ENCODE measurements around the gene ABCA13.

The ABCA13 gene

DNA sequence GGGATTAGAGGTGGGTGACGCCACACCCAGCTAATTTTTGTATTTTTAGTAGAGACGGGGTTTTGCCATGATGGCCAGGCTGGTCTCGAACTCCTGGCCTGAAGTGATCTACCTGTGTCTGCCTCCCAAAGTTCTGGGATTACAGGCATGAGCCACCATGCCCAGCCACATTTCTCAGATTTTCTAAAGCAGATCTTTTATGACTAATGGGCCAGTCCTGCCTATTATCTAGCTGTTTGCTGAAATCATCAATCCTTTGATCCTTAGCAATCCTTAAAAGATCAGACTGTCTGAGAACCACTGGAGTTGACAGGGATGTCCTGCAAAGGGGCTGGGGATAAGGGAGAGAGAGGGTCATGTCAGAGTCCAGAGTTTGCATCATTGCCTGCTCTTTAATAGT, 21.2 kb upstream of the ABCA13 start:
- Mint-ChIP-seq H3K4me1 (peaks cover 24% of the 10 kb centered on the region), H3K27me3 (ENCODE audit: low read depth, poor library complexity) (no peaks in the 10 kb centered on the region), H3K4me3 (no peak overlapping the region), H3K9me3 (peaks cover 21% of the 10 kb centered on the region), H3K27ac (no peak overlapping the region), H3K36me3 (ENCODE audit: low read depth) (peaks cover 8% of the 10 kb centered on the region)
- DNase-seq, result no peak
- TF ChIP-seq, protein P1, sequence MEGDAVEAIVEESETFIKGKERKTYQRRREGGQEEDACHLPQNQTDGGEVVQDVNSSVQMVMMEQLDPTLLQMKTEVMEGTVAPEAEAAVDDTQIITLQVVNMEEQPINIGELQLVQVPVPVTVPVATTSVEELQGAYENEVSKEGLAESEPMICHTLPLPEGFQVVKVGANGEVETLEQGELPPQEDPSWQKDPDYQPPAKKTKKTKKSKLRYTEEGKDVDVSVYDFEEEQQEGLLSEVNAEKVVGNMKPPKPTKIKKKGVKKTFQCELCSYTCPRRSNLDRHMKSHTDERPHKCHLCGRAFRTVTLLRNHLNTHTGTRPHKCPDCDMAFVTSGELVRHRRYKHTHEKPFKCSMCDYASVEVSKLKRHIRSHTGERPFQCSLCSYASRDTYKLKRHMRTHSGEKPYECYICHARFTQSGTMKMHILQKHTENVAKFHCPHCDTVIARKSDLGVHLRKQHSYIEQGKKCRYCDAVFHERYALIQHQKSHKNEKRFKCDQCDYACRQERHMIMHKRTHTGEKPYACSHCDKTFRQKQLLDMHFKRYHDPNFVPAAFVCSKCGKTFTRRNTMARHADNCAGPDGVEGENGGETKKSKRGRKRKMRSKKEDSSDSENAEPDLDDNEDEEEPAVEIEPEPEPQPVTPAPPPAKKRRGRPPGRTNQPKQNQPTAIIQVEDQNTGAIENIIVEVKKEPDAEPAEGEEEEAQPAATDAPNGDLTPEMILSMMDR (IDR thresholded peaks at IDR 0.05), result no peak

DNA sequence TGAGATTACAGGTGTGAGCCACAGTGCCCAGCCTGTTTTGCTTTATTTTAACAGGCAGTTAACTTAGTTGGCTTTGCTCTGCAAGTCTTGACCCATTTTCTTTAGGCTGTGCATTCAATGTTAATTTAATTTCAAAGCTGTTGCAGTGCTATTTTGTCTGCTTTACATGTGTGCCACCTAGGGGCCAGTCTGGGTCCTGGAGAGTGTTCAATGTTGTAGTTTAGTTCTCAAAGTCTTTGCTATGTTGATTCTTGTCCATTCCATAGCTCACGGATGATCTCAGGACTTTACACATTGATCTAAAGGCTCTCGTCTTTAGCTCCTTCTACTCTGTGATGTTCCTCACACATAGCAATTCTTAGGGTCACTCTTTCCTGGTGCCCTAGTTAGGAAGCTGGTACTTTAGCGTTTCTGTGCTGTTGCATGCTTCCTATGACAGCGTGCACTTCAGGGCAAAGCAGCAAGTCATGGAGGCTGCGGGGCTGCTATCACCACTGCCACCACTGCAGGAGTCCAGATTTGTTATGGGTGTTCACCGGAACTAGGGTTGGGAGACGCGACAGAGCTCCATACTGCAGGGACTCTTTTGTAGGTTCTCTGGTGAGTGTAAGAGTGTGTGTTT, 16.4 kb upstream of the ABCA13 start:
- H3K36me3 Mint-ChIP-seq (ENCODE audit: low read depth), result peaks cover 5% of the 10 kb centered on the region
- peak; percentile 41 for DNase-seq
- H3K27me3 Mint-ChIP-seq (ENCODE audit: low read depth, poor library complexity), result no peaks in the 10 kb centered on the region
- peaks cover 6% of the 10 kb centered on the region for H3K9me3 Mint-ChIP-seq
- H3K27ac Mint-ChIP-seq, result no peak overlapping the region
- H3K4me1 Mint-ChIP-seq, result no peaks in the 10 kb centered on the region
- no peak overlapping the region for H3K4me3 Mint-ChIP-seq
- TF ChIP-seq, protein P1 (IDR thresholded peaks at IDR 0.05), result peak; percentile 48

DNA sequence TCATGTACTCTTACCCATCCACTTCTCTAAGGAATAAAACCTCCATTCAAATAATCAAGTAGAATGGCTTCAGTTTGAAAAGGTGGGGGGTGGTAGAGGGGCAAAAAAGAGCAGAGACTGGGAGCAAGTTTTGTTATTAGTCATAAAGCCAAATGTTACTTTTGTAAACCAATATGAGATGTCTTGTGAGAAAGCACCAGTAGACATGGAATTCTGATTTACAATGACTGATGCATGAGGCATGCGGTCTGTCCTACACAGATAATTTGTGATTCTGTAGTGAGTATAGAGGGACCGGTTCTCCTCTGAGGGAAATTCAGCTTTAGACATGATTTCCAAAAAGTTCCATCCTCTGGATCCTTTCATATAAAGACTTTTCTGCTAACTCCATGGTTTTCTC, 12.9 kb upstream of the ABCA13 start:
- H3K27ac Mint-ChIP-seq, result no peak overlapping the region
- no peaks in the 10 kb centered on the region for H3K4me1 Mint-ChIP-seq
- no peak for DNase-seq
- peaks cover 25% of the 10 kb centered on the region for H3K9me3 Mint-ChIP-seq
- TF ChIP-seq, protein P1 (IDR thresholded peaks at IDR 0.05), result no peak
- H3K36me3 Mint-ChIP-seq (ENCODE audit: low read depth), result peaks cover 5% of the 10 kb centered on the region
- H3K27me3 Mint-ChIP-seq (ENCODE audit: low read depth, poor library complexity), result no peaks in the 10 kb centered on the region
- H3K4me3 Mint-ChIP-seq, result no peak overlapping the region

DNA sequence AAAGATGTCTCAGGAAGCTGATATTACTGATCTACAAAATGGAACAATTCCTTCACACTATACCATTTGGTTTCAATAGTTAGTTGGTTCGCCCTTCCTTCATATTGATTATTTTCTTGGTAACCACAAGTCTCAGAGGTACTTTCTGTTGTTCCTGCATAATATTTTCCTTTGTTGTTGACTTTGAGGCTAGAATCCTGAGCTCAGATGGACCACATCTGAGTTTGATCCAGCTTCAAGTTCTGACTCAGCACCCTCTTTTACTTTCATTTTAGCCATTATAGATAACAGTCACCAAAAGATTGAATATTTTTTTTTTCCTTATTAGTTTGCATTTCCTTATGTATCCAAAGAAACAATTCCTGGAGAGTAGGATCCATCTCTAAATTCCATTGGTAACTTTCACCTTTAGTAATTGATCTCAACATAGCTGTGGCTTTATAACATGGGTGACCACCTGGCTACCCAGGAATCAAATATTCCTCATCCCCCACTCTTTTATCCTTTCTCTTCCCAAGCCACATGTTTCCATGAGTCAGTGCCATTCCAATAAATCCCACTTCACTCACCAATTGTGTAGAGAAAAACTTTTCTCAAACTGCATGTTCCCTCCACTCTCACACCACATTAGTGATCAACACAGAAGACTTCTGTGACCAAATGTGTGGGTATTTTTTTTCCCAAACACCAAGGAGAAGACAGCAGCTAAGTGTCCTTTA, 9.7 kb upstream of the ABCA13 start:
- H3K27me3 Mint-ChIP-seq (ENCODE audit: low read depth, poor library complexity), result peaks cover 8% of the 10 kb centered on the region
- peaks cover 33% of the 10 kb centered on the region for H3K9me3 Mint-ChIP-seq
- no peak overlapping the region for H3K4me3 Mint-ChIP-seq
- H3K36me3 Mint-ChIP-seq (ENCODE audit: low read depth), result no peaks in the 10 kb centered on the region
- no peak for DNase-seq
- no peak overlapping the region for H3K27ac Mint-ChIP-seq
- TF ChIP-seq, protein P1 (IDR thresholded peaks at IDR 0.05), result no peak
- no peaks in the 10 kb centered on the region for H3K4me1 Mint-ChIP-seq

DNA sequence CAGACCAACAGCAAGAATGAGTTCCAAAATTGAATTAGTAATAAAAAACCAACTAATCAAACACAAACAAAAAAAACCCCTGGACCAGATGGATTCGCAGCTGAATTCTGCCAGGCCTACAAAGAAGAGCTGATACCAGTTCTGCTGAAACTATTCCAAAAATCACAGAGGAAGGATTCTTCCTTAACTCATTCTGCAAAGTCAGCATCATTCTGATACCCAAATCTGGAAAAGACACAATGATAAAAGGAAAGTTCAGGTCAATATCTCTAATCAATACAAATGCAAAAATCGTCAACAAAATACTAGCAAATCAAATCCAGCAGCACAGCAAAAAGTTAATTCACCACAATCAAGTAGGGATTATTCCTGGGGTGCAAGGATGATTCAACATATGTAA, 6.1 kb upstream of the ABCA13 start:
- no peak for DNase-seq
- Mint-ChIP-seq H3K9me3 (peaks cover 48% of the 10 kb centered on the region), H3K27ac (no peak overlapping the region), H3K4me3 (no peak overlapping the region), H3K27me3 (ENCODE audit: low read depth, poor library complexity) (peaks cover 11% of the 10 kb centered on the region), H3K4me1 (no peaks in the 10 kb centered on the region), H3K36me3 (ENCODE audit: low read depth) (no peaks in the 10 kb centered on the region)
- TF ChIP-seq, protein P1 (IDR thresholded peaks at IDR 0.05), result no peak

DNA sequence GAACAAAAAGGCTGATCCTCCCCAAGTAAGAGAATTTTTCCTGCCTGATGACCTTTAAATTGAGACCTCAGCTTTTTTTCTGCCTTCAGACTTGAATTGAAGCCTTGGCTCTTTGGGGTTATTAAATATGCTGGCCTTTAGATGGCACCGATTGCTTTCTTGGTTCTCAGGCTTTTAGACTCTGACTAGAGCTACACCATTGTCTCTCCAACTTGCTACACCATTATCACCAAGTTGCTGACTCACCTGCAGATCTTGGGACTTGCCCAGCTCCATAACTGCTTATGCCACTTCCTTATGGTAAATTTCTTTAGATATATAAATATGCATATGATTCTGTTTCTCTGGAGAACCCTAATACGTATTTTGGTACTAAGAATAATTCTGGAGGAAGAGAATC, 3.1 kb upstream of the ABCA13 start:
- H3K4me1 Mint-ChIP-seq, result no peaks in the 10 kb centered on the region
- no peak overlapping the region for H3K4me3 Mint-ChIP-seq
- TF ChIP-seq, protein P1 (IDR thresholded peaks at IDR 0.05), result no peak
- peaks cover 32% of the 10 kb centered on the region for H3K9me3 Mint-ChIP-seq
- H3K36me3 Mint-ChIP-seq (ENCODE audit: low read depth), result no peaks in the 10 kb centered on the region
- no peak for DNase-seq
- H3K27me3 Mint-ChIP-seq (ENCODE audit: low read depth, poor library complexity), result peaks cover 11% of the 10 kb centered on the region
- no peak overlapping the region for H3K27ac Mint-ChIP-seq
